ENCODE results near the gene RELB. TPM values are rescaled to one million over a fixed set of nuclear protein-coding genes. Genes with fewer than 3 reads are reported as not detected.

The RELB gene
- total and polyA plus RNA-seq, 2 donors (not counting 3 experiments of a cell fraction or from before 2014, with no cell fraction given): 13.2 to 14.4 TPM

DNA sequence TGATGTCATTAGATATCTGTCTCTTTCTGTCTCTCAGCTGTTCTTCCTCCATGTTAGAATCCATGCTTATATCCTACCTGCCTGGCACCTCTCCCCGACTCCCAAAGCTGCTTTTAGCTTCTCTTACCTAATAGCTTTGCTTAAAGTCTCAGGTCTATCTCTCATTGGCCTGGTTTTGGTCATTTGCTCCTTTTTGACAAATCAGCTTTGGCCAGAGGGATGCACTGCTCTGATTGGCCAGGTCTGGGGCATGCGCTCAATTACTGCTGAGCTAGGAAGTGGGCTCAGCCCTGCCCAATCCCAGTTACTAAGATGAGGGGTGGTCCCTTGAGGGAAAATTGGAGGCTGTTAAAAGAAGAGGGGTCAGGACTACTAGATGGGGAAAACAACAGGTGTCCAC lies 26.1 kb downstream of the RELB start:
- TF ChIP-seq EZH2 (IDR thresholded peaks at IDR 0.05; ENCODE audit: borderline replicate concordance, low read depth, low read length, severe bottlenecking): no peak
- no peak for TF ChIP-seq POLR2A (IDR thresholded peaks at IDR 0.05; ENCODE audit: low read depth, low read length)
- no peak for TF ChIP-seq POLR2AphosphoS5 (IDR thresholded peaks at IDR 0.05; ENCODE audit: insufficient read depth, low read depth, low read length)
- no peak for TF ChIP-seq GATA2 (IDR thresholded peaks at IDR 0.05; ENCODE audit: insufficient read depth, insufficient read length, low read depth, low read length)
- TF ChIP-seq MYC (IDR thresholded peaks at IDR 0.05; ENCODE audit: low read depth, low read length): no peak
- TF ChIP-seq, protein P1, sequence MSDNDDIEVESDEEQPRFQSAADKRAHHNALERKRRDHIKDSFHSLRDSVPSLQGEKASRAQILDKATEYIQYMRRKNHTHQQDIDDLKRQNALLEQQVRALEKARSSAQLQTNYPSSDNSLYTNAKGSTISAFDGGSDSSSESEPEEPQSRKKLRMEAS (IDR thresholded peaks at IDR 0.05; ENCODE audit: insufficient read depth, insufficient read length): no peak
- TF ChIP-seq FOS (IDR thresholded peaks at IDR 0.05; ENCODE audit: borderline replicate concordance, insufficient read depth, low read length): no peak
- TF ChIP-seq, protein P2, sequence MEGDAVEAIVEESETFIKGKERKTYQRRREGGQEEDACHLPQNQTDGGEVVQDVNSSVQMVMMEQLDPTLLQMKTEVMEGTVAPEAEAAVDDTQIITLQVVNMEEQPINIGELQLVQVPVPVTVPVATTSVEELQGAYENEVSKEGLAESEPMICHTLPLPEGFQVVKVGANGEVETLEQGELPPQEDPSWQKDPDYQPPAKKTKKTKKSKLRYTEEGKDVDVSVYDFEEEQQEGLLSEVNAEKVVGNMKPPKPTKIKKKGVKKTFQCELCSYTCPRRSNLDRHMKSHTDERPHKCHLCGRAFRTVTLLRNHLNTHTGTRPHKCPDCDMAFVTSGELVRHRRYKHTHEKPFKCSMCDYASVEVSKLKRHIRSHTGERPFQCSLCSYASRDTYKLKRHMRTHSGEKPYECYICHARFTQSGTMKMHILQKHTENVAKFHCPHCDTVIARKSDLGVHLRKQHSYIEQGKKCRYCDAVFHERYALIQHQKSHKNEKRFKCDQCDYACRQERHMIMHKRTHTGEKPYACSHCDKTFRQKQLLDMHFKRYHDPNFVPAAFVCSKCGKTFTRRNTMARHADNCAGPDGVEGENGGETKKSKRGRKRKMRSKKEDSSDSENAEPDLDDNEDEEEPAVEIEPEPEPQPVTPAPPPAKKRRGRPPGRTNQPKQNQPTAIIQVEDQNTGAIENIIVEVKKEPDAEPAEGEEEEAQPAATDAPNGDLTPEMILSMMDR (IDR thresholded peaks at IDR 0.05; ENCODE audit: extremely low read depth in 1 of 2, insufficient read depth in 1 of 2, low read depth in 1 of 2, low read length in 2 of 2): no peak
- no peak for TF ChIP-seq JUN (IDR thresholded peaks at IDR 0.05; ENCODE audit: borderline replicate concordance, insufficient read depth, insufficient read length, low read depth)
- H3K27me3 ChIP-seq (ENCODE audit: control insufficient read depth in 2 of 2, insufficient read depth in 2 of 2, low read length in 2 of 2): no peaks in the 10 kb centered on the region
- no peaks in the 10 kb centered on the region for H3K9me1 ChIP-seq (replicated peaks; ENCODE audit: control insufficient read depth, extremely low read depth, insufficient read depth, low read length)
- DNase-seq (ENCODE audit: low read depth, low spot score): no peak
- no peak for FAIRE-seq
- no peak overlapping the region for H2AFZ ChIP-seq (ENCODE audit: low read depth, low read length)
- no peaks in the 10 kb centered on the region for H3K79me2 ChIP-seq (ENCODE audit: control insufficient read depth, insufficient read depth, low read length)
- no TSS peak for BruUV-seq (replicated peaks)
- intact Hi-C loops (cut with micrococcal nuclease) (no loop called here), dilution Hi-C loops (cut with MboI; ENCODE audit: extremely low pct_ligation_motif_present, low sequenced_read_pairs) (no loop called here)
- H3K9me3 ChIP-seq (replicated peaks; ENCODE audit: control insufficient read depth, insufficient read depth, low read length): no peaks in the 10 kb centered on the region
- no peak overlapping the region for H3K4me2 ChIP-seq (ENCODE audit: insufficient read depth, low read length)
- H3K4me3 ChIP-seq (replicated peaks in 1 of 3; ENCODE audit: insufficient read depth in 1 of 3, low read depth in 1 of 3, low read length in 3 of 3): no peak overlapping the region
- no peaks in the 10 kb centered on the region for H3K4me1 ChIP-seq (ENCODE audit: control insufficient read depth, extremely low read depth, insufficient read depth, low read length)
- H3K27ac ChIP-seq (ENCODE audit: insufficient read depth, low read depth, low read length): no peak overlapping the region
- ChIA-PET CTCF (interaction anchor here (0.9 to 2.3 kb wide), 3 partner anchors 11 to 299 kb away, joined by 3 to 8 read pairs (median 4); partner anchors contain the start of gene CLASRP), POLR2A (interaction anchor here (0.5 kb wide), 1 partner anchor 12 kb away, joined by 3 read pairs; no protein-coding TSS in a partner anchor)
- peaks cover 0 to 6% of the 10 kb centered on the region in 2 experiments for H3K36me3 ChIP-seq (ENCODE audit: control insufficient read depth in 2 of 2, extremely low read depth in 1 of 2, insufficient read depth in 2 of 2, low read length in 2 of 2)
- no peaks in the 10 kb centered on the region for H4K20me1 ChIP-seq (replicated peaks; ENCODE audit: control insufficient read depth, extremely low read depth, insufficient read depth, low read length)
- no peak overlapping the region for H3K9ac ChIP-seq (replicated peaks; ENCODE audit: extremely low read depth, insufficient read depth, low read length)
